Measurements from ENCODE around the gene DNAH2.

DNA sequence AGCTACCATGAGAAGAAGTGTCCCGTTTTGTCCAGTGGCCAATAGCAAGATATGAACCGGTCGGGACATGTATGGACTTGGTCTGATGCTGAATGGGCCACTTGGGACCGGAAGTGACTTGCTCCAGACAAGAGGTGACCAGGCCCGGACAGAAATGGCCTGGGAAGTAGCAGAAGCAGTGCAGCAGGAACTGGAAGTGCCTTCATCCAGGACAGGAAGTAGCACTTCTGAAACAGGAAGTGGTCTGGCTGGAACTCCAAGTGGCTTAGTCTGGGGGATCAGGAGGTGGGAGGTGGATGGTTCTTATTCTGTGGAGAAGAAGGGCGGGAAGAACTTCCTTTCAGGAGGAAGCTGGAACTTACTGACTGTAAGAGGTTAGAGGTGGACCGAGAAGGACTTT lies 7.2 kb upstream of the DNAH2 start:
- TF ChIP-seq, protein P1, sequence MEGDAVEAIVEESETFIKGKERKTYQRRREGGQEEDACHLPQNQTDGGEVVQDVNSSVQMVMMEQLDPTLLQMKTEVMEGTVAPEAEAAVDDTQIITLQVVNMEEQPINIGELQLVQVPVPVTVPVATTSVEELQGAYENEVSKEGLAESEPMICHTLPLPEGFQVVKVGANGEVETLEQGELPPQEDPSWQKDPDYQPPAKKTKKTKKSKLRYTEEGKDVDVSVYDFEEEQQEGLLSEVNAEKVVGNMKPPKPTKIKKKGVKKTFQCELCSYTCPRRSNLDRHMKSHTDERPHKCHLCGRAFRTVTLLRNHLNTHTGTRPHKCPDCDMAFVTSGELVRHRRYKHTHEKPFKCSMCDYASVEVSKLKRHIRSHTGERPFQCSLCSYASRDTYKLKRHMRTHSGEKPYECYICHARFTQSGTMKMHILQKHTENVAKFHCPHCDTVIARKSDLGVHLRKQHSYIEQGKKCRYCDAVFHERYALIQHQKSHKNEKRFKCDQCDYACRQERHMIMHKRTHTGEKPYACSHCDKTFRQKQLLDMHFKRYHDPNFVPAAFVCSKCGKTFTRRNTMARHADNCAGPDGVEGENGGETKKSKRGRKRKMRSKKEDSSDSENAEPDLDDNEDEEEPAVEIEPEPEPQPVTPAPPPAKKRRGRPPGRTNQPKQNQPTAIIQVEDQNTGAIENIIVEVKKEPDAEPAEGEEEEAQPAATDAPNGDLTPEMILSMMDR (IDR thresholded peaks at IDR 0.05) = no peak
- TF ChIP-seq POLR2A (IDR thresholded peaks at IDR 0.05) = no peak
